Measurements from ENCODE around the gene PODNL1. TPM values are rescaled to one million over a fixed set of nuclear protein-coding genes. Genes with fewer than 3 reads are reported as not detected.

The PODNL1 gene
- total and polyA plus RNA-seq, 2 experiments from 2014 or later = 0.17 to 2.4 TPM

DNA sequence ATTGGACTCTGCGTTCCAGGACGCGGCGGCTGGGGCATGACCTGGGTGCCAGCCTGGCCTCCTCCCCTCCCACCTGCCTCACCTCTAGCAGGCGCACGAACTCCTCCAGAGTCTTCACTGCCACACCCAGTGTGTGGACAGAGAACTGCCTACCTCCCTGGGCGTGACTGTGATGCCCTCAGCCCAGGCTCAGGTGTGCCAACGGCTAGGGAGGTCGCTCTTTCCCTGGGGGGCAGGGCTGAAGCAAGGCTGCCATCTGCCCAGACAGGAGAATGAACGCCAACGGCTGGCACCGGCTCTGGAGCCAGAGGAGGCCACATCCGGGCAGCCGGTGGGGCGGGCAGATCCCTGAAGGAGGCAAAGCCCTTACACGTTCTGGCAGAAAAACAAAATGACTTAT, 49.9 kb downstream of the PODNL1 start:
- Histone ChIP-seq H3K4me2 (no peak overlapping the region), H3K4me3 (no peak overlapping the region), H3K9me2 (replicated peaks; ENCODE audit: insufficient read depth) (no peaks in the 10 kb centered on the region), H3K79me2 (no peaks in the 10 kb centered on the region), H3K27me3 (no peaks in the 10 kb centered on the region), H3K9me3 (ENCODE audit: low read depth) (no peaks in the 10 kb centered on the region), H3K27ac (no peak overlapping the region), H3K36me3 (replicated peaks; ENCODE audit: insufficient read depth, low read depth) (no peaks in the 10 kb centered on the region), H3K4me1 (ENCODE audit: insufficient read depth) (no peaks in the 10 kb centered on the region), H2AFZ (no peak overlapping the region), H4K20me1 (ENCODE audit: insufficient read depth, poor library complexity, severe bottlenecking) (no peaks in the 10 kb centered on the region)
- TF ChIP-seq, protein P1, sequence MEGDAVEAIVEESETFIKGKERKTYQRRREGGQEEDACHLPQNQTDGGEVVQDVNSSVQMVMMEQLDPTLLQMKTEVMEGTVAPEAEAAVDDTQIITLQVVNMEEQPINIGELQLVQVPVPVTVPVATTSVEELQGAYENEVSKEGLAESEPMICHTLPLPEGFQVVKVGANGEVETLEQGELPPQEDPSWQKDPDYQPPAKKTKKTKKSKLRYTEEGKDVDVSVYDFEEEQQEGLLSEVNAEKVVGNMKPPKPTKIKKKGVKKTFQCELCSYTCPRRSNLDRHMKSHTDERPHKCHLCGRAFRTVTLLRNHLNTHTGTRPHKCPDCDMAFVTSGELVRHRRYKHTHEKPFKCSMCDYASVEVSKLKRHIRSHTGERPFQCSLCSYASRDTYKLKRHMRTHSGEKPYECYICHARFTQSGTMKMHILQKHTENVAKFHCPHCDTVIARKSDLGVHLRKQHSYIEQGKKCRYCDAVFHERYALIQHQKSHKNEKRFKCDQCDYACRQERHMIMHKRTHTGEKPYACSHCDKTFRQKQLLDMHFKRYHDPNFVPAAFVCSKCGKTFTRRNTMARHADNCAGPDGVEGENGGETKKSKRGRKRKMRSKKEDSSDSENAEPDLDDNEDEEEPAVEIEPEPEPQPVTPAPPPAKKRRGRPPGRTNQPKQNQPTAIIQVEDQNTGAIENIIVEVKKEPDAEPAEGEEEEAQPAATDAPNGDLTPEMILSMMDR (IDR thresholded peaks at IDR 0.05; ENCODE audit: poor library complexity) = no peak
- TF ChIP-seq EZH2phosphoT487 (IDR thresholded peaks at IDR 0.05; ENCODE audit: low read depth, severe bottlenecking, unreplicated experiment) (no peak), EZH2 (IDR thresholded peaks at IDR 0.05; ENCODE audit: borderline replicate concordance) (no peak)
- 96% methylated on average over 16 of the region's 16 CpGs for WGBS (ENCODE audit: low lambda C conversion rate, missing lambda C conversion rate)
- no peak for DNase-seq (ENCODE audit: low spot score)

DNA sequence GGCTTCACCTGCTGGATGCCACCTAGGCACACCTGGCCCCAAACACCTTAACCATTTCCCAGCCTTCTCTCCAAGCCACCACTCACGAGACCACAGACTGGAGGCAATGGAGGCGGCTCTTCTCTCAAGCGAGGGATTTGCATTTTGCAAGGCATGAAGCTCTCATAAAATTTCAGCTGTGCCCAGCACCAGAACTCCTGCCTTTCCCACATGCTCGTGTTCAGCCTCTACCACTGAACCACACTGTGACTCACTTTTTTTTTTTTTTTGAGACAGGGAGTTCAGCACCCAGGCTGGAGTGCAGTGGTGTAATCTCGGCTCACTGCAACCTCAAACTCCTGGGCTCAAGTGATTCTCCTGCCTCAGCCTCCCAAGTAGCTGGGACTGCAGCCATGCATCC, 50.7 kb downstream of the PODNL1 start:
- Histone ChIP-seq H3K79me2 (no peaks in the 10 kb centered on the region), H3K9me2 (replicated peaks; ENCODE audit: insufficient read depth) (no peaks in the 10 kb centered on the region), H3K9me3 (ENCODE audit: low read depth) (no peaks in the 10 kb centered on the region), H4K20me1 (ENCODE audit: insufficient read depth, poor library complexity, severe bottlenecking) (no peaks in the 10 kb centered on the region), H3K27me3 (no peaks in the 10 kb centered on the region), H2AFZ (no peak overlapping the region), H3K27ac (no peak overlapping the region), H3K4me3 (no peak overlapping the region), H3K36me3 (replicated peaks; ENCODE audit: insufficient read depth, low read depth) (no peaks in the 10 kb centered on the region), H3K4me1 (ENCODE audit: insufficient read depth) (no peaks in the 10 kb centered on the region), H3K4me2 (no peak overlapping the region)
- no peak for DNase-seq (ENCODE audit: low spot score)
- WGBS (ENCODE audit: low lambda C conversion rate, missing lambda C conversion rate) = 74% methylated on average over 5 of the region's 5 CpGs
- TF ChIP-seq EZH2phosphoT487 (IDR thresholded peaks at IDR 0.05; ENCODE audit: low read depth, severe bottlenecking, unreplicated experiment) = no peak
- TF ChIP-seq, protein P1 (IDR thresholded peaks at IDR 0.05; ENCODE audit: poor library complexity) = no peak
- no peak for TF ChIP-seq EZH2 (IDR thresholded peaks at IDR 0.05; ENCODE audit: borderline replicate concordance)

DNA sequence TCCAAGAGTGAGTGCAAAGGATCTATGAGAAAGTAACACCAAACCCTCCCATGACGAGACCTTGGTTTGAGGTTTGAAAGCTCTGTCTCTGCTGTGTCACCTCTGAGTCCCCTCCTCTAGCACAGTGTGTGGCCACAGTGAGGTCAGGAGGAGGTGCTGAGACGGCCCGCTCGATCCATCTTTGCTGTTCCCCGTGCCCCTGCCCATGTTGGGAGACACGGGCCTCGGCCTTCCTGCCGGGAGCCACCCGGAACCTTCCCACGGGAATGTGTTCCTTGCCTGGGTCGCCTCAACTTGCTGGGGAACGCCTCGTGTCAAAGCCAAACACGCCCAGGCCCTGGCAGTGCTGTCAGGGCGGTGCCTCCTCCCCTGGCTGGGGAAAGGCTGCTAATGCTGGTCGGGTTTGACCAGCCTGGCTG, 51.2 kb downstream of the PODNL1 start:
- no peak overlapping the region for H3K4me2 ChIP-seq
- 80% methylated on average over 16 of the region's 16 CpGs for WGBS (ENCODE audit: low lambda C conversion rate, missing lambda C conversion rate)

More for the DNA sequence above, 51.2 kb downstream of the PODNL1 start:
- H3K27me3 ChIP-seq = no peaks in the 10 kb centered on the region
- H3K4me3 ChIP-seq = no peak overlapping the region
- H3K79me2 ChIP-seq = no peaks in the 10 kb centered on the region
- H3K27ac ChIP-seq = no peak overlapping the region
- H3K9me3 ChIP-seq (ENCODE audit: low read depth) = no peaks in the 10 kb centered on the region
- DNase-seq (ENCODE audit: low spot score) = no peak
- no peaks in the 10 kb centered on the region for H3K9me2 ChIP-seq (replicated peaks; ENCODE audit: insufficient read depth)
- TF ChIP-seq, protein P1 (IDR thresholded peaks at IDR 0.05; ENCODE audit: poor library complexity) = no peak
- no peak for TF ChIP-seq EZH2phosphoT487 (IDR thresholded peaks at IDR 0.05; ENCODE audit: low read depth, severe bottlenecking, unreplicated experiment)
- no peak overlapping the region for H2AFZ ChIP-seq
- H3K4me1 ChIP-seq (ENCODE audit: insufficient read depth) = peaks cover 2% of the 10 kb centered on the region
- no peaks in the 10 kb centered on the region for H4K20me1 ChIP-seq (ENCODE audit: insufficient read depth, poor library complexity, severe bottlenecking)
- H3K36me3 ChIP-seq (replicated peaks; ENCODE audit: insufficient read depth, low read depth) = no peaks in the 10 kb centered on the region
